ENCODE data around the gene TICRR. TPM values are rescaled to one million over a fixed set of nuclear protein-coding genes. Genes with fewer than 3 reads are reported as not detected.

Gene TICRR
- total and polyA plus RNA-seq, 9 donors: 0.08 to 0.32 (median 0.25) TPM

DNA sequence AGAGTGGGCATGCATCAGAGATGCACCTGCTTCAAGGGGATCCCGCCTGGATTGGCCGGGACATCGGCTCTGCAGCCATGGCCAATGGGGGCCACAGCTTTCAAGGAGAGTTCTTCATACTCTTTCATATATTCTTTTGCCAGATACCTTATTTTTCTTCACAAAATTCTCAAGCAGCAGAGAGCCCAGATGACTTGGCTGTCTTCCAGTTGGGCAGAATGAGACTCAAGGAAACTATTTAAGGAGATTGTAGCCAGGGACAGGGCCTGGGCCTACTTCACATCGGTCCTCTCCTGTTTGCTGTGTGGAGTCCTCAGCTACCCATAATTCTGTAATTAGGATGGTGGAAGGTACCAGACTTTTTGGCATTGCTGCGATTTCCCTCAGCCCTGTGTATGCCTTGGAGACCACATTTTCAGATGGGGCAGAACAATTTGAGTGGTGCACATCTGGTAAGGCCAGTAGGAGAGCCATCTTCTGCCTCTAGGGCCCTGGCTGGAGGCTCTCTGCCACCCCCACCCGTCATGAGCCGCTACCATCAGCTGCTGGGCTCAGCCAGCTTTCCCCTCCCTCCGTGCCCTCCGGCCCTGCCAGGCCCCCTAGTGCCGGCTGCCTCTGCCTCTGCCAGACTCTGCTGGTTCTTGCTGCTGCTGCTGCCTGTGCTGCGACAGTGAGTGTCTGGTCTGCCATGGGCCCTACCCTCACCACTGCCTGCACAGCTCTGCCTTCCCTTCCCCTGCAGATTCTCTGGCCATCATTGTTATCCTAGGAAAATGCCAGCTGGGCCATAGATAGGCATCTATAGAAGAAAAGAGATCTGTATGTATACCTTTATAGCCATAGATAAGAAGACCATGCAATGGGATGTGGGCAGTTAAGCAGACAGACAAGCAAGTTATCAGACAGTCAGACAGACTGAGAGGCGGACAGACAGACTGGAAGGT lies 97.2 kb downstream of the TICRR start:
- no peak for TF ChIP-seq POLR2A (IDR thresholded peaks at IDR 0.05)
- TF ChIP-seq EP300 (IDR thresholded peaks at IDR 0.05): no peak
- no peak for TF ChIP-seq CTCF (IDR thresholded peaks at IDR 0.05)
- Histone ChIP-seq H3K27me3 (no peaks in the 10 kb centered on the region), H3K4me3 (no peak overlapping the region), H3K36me3 (no peaks in the 10 kb centered on the region), H3K4me1 (ENCODE audit: insufficient read depth) (peaks cover 8% of the 10 kb centered on the region), H3K9me3 (no peaks in the 10 kb centered on the region), H3K27ac (peak overlapping the region in 1 of 2 donors; percentile 35)
- intact Hi-C loops (cut with DNase I): no loop called here
- 79 to 83% (median 80%) methylated on average over 12 of the region's 12 CpGs for WGBS, 3 donors
- peak in 3 of 5 donors; percentile 64 to 69 (median 67) for DNase-seq

GRCh38 chr15:89673165-89673512 lies 97.9 kb downstream of the TICRR start:
- H3K4me3 ChIP-seq: no peak overlapping the region
- H3K27ac ChIP-seq: no peak overlapping the region
- 61 to 68% (median 64%) methylated on average over 12 of the region's 12 CpGs for WGBS, 3 donors
- TF ChIP-seq CTCF (IDR thresholded peaks at IDR 0.05) (no peak), EP300 (IDR thresholded peaks at IDR 0.05) (no peak), POLR2A (IDR thresholded peaks at IDR 0.05) (no peak)
- no peaks in the 10 kb centered on the region for H3K9me3 ChIP-seq
- peak in 1 of 5 donors; percentile 27 for DNase-seq
- H3K36me3 ChIP-seq: no peaks in the 10 kb centered on the region
- H3K27me3 ChIP-seq: no peaks in the 10 kb centered on the region
- intact Hi-C loops (cut with DNase I): no loop called here
- H3K4me1 ChIP-seq (ENCODE audit: insufficient read depth): peaks cover 8% of the 10 kb centered on the region

- DNase-seq: no peak
- WGBS, 3 donors: 82 to 83% (median 83%) methylated on average over 4 of the region's 4 CpGs
- intact Hi-C loops (cut with DNase I): no loop called here
Observed at GRCh38 chr15:89674526-89674925, 99.3 kb downstream of the TICRR start.

DNA sequence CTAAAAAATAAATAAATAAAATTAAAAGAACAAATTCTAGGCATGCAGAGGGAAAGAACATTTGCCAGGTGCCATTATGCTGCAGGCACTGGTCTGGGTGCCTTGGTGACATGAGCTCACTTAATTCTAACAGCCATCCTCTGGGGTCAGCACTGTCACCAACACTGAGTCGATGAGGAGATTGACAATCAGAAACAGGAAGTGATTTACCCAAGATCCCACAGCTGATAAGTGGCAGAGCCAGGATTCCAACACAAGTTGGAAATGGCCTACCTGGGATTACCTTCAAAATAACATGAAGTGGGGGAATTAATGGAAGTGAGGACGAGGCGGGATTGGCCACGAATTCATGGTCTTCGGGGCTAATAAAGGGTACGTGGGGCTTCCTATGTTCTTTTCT lies 100.3 kb downstream of the TICRR start:
- peaks cover 17% of the 10 kb centered on the region for H3K4me1 ChIP-seq (ENCODE audit: insufficient read depth)
- H3K4me3 ChIP-seq: no peak overlapping the region
- no peaks in the 10 kb centered on the region for H3K27me3 ChIP-seq
- DNase-seq: no peak
- no peak overlapping the region for H3K27ac ChIP-seq
- H3K9me3 ChIP-seq: no peaks in the 10 kb centered on the region
- no peaks in the 10 kb centered on the region for H3K36me3 ChIP-seq
- TF ChIP-seq CTCF (IDR thresholded peaks at IDR 0.05) (no peak), EP300 (IDR thresholded peaks at IDR 0.05) (no peak), POLR2A (IDR thresholded peaks at IDR 0.05) (no peak)
- WGBS, 3 donors: 80 to 88% (median 87%) methylated on average over 6 of the region's 6 CpGs
- intact Hi-C loops (cut with DNase I): no loop called here

More at GRCh38 chr15:89674526-89674925, 99.3 kb downstream of the TICRR start:
- Histone ChIP-seq H3K27ac (no peak overlapping the region), H3K9me3 (no peaks in the 10 kb centered on the region), H3K27me3 (no peaks in the 10 kb centered on the region), H3K36me3 (no peaks in the 10 kb centered on the region), H3K4me1 (ENCODE audit: insufficient read depth) (peaks cover 14% of the 10 kb centered on the region), H3K4me3 (no peak overlapping the region)
- TF ChIP-seq CTCF (IDR thresholded peaks at IDR 0.05) (no peak), EP300 (IDR thresholded peaks at IDR 0.05) (no peak), POLR2A (IDR thresholded peaks at IDR 0.05) (no peak)

Data from ovary (tissue), 9 donors.